ENCODE measurements around the gene KLF9.

DNA sequence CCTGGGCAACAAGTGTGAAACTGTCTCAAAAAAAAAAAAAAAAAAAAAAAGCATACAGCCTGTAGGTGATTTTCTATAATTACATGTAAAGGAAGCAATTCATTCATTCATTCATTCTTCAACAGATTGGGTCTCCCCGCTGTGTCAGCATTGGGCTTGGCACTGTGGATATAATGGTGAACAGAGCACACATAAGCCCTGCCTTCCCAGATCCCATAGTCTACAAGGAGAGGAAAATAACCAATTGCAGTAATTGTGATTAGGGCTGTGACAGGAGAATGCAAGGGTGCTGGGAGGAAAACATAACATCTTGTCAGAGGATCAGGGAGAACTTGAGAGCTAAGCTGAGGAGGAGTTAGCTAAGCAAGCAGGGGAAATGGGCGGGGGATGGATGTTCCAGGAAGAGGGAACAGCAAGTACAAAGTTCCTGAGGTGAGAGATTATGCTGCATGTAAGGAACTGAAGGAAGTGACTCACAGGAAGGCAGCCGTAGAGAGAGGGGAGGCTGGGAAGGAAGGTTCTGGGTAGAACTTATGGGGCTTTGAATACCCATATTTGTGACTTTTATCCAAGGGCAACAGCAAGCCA is 24.0 kb upstream of the KLF9 start:
- TF ChIP-seq, protein P1, sequence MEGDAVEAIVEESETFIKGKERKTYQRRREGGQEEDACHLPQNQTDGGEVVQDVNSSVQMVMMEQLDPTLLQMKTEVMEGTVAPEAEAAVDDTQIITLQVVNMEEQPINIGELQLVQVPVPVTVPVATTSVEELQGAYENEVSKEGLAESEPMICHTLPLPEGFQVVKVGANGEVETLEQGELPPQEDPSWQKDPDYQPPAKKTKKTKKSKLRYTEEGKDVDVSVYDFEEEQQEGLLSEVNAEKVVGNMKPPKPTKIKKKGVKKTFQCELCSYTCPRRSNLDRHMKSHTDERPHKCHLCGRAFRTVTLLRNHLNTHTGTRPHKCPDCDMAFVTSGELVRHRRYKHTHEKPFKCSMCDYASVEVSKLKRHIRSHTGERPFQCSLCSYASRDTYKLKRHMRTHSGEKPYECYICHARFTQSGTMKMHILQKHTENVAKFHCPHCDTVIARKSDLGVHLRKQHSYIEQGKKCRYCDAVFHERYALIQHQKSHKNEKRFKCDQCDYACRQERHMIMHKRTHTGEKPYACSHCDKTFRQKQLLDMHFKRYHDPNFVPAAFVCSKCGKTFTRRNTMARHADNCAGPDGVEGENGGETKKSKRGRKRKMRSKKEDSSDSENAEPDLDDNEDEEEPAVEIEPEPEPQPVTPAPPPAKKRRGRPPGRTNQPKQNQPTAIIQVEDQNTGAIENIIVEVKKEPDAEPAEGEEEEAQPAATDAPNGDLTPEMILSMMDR (conservative IDR thresholded peaks at IDR 0.05 in 1 of 2, IDR thresholded peaks at IDR 0.05 in 1 of 2; ENCODE audit: low read depth in 1 of 2, low read length in 2 of 2), result no peak
- TF ChIP-seq EZH2 (IDR thresholded peaks at IDR 0.05; ENCODE audit: low read length, missing control alignments), result no peak

All from fibroblast of lung (primary cell).